Lower leg skin (tissue), 3 donors: ENCODE measurements around the gene TBX4.

Experiments
- CTCF ChIP-seq, 3 donors: fragments of 450-650 bp; IDR thresholded peaks; one replicate each; pipeline ENCODE4 v1.5.1; 2016; ENCODE audit warnings: antibody characterized with exemption in 3 of 3, mild to moderate bottlenecking in 3 of 3, moderate library complexity in 2 of 3
- POLR2A ChIP-seq, 2 donors: fragments of 450-650 bp; IDR thresholded peaks; one replicate each; pipeline ENCODE4 v1.6.1; 2016 to 2017; ENCODE audit warnings: antibody characterized with exemption in 2 of 2, mild to moderate bottlenecking in 1 of 2, moderate library complexity in 1 of 2

- TF ChIP-seq CTCF (IDR thresholded peaks at IDR 0.05) (no peak), POLR2A (IDR thresholded peaks at IDR 0.05) (no peak)
Measured at GRCh38 chr17:61476476-61477203, 24.4 kb downstream of the TBX4 start.
